Forelimb muscle (tissue), 1 donor: ENCODE data around the gene AMMECR1. TPM values are rescaled to one million over a fixed set of nuclear protein-coding genes. Genes with fewer than 3 reads are reported as not detected.
"Not testable (repeated sequence)": the region's sequence is repeated elsewhere in the genome, so short reads cannot be mapped to it uniquely, and the experiment has no call there.

Source experiments
- DNase-seq: peaks from one replicate; pipeline ENCODE4 v3.0.0-alpha.2; 2013; ENCODE audit warnings: low read depth
- polyA plus RNA-seq: library from polyadenylated mRNA; unstranded; fragments of 120-200 nt; gene quantifications from one replicate; pipeline ENCODE4 v1.2.1, GENCODE V29; 2013; ENCODE audit not compliant: insufficient read length

The AMMECR1 gene
- polyA plus RNA-seq, 1 donor, result 7.7 TPM

DNA sequence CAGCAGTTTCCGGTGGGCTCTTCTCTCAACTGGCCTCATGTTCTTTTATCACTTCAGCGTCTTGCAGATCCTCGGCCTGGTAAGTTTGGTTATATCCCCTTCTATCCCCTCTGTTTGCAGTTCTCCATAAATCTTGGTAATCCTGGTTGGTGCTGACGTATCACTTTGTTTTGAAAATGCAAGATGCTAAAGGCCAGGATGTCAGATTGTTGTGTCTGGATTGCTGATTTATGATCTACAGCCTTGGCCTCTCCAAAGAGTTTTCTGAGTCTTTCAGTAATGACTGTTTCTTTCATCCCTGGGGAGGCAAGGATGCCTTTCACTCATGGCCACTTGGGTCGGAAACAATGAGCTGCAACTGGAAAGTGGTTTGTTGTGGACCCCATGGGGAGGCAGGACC, 146.4 kb downstream of the AMMECR1 start:
- DNase-seq, result no peak

DNA sequence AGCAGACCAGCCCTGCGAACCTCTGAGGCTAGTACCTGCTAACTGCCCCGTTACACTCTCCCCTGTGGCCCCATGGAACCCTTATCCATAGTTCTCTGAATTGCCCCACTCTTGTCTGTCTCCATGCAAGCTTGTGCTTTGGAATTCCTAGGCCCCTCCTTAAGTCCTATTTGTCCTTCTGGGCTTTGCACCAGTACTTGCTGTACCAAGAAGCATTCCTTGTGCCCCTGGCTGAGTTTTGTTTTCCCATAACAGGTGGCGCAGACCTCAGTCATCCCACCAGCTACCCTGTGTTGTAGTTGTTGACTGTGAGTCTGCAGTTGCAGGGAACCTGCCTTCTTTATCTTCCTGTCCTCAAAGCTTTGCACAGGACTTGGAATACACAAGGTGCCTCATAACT, 147.9 kb downstream of the AMMECR1 start:
- no peak for DNase-seq

DNA sequence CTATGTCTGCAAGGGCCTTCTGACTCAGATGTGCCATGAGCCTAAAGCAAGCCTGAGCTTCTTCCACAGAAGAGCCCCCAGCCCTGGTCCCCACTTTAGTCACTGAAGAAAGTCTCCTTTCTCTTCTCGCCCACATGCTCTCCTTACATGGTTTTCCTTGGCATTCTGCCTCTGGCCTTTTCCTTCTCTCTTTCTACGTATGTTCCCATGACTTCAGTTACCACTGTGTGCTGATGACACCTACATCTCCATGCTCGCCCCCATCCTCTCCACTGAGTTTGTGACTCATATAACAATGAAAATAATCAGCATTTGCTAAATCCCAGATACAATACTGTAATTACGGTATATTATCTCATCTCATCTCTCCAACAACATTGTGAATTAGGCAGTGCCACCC, 149.3 kb downstream of the AMMECR1 start:
- DNase-seq, result no peak

DNA sequence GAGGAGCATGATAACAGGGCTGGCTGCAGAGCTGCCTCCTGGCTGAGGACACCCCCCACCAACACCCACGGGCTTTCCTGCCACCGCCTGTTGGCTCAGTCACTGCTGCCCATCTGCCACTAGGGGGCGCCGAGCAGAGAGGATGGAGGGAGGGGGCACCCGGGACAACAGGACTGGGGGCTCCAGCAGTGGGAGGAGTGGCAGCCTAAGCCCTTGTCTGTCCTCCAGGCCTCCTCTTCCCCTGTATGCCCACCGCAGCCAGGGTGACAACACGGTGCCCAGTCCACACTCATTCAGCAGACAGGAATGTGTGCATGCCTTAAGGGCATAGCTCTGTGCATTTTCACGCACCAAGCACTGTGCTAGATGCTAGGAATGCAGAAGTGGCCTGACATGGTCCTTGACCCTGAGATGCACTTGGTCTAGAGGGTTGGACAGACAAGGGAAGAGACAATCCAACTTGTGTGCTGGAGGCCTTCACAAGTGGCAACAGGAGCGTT, 149.9 kb downstream of the AMMECR1 start:
- no peak for DNase-seq

DNA sequence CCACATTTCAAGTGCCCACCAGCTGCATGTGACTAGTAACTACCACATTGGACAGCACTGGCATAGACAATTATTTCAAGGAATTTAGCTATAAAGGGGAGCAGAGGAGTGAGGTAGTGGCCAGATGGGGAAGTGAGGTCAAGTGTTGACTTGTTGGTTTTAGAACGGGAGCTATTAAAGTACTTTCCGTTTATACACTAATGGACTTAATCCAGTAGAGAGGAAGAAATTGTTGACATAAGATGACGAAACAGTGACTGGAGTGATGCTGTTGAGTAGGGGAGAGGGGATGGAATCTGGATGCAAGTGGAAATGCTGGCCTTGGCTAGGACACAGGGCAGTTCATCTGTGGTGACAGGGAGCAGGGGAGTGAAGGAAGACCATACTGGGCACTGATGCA, 154.4 kb downstream of the AMMECR1 start:
- no peak for DNase-seq

DNA sequence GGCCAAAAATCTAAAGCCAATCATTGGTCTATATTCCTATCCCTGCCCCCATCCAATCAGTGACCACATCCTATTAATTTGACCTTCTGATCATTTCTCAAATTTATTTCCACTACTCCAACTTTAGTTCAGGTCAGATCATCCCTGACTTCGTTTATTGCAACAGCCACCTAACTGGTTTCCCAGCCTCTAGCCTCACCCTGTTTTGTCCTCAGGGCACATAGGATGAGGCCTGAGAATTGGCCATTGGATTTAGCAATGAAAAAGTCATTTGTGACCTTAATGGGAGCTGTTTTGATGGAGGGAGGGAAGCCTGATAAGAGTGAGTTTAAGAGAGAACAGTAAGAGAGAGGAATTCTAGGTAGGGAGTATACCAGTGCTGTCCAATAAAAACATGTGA, 155.0 kb downstream of the AMMECR1 start:
- DNase-seq, result no peak

DNA sequence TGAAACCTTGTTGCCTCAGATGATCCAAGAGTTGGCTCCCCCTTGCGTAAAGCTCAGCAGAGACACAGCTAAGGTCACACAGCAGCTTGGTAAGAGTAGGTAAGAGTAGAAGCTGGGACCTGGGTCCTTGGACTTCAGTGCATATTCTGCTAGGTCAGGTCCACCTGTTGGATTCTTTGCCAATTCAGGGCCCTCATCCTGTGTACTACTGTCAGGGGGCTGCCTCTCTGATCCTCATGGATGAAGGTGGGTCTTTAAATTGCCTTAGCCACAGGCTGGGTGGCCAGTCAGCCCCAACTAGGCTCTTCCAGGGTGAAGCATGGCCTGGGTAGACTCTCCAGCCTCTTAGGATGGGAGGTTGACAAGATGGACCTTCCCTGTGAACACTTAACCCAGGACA, 155.8 kb downstream of the AMMECR1 start:
- DNase-seq, result no peak

DNA sequence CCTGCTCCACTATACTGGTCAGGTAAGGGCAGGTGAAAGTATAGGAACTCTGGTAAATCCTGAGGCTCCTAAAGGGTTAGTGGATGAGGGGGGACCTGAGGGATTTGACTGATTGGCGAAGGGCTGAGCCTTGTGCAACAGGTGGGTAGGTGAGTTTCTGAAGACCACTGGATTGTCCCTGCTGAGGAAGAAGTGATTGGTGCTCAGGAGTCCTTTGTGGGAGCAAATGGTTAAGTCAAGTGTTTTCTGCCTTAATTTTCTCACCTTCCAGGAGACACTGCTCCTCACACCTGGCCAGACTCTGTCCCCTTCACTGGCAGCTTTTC, 156.6 kb downstream of the AMMECR1 start:
- DNase-seq, result no peak

DNA sequence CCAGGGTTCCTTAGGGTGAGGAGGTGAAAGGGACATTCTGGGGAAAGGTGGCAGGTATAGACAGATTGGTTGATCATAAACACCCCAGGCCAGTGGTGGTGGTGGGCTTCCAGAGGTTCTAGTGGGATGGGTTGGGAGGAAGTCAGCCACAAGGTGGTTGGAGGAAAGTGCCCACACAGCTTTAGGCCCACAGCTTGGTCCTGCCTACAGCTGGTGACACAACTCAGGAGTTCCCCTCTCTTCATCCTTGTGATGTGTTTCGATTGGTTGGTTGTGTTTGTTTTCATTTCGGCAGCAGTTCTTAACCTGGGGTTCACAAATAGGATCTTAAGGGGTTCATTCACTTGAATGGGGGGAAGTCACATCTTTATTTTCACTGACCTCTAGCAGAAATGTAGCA, 158.0 kb downstream of the AMMECR1 start:
- DNase-seq, result no peak

DNA sequence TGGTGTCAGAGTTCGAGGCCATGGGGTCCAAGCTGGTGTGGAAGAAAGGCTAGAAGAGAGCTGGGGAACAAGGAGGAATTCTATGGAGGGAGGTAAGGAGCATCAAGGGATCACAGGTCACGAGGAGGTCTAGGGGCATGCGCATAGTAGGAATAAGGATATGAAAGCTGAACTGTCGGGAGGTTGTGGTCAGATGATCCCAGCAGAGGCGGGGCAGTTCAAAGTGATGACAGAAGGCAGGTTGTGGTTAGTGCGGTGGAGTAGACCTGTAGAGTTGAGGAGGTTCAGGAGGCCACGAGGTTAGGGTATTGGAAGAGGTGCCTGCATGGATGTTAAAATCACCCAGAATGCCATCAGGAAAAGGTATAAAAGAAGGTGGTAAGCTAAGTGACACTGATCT, 158.7 kb downstream of the AMMECR1 start:
- DNase-seq, result no peak

DNA sequence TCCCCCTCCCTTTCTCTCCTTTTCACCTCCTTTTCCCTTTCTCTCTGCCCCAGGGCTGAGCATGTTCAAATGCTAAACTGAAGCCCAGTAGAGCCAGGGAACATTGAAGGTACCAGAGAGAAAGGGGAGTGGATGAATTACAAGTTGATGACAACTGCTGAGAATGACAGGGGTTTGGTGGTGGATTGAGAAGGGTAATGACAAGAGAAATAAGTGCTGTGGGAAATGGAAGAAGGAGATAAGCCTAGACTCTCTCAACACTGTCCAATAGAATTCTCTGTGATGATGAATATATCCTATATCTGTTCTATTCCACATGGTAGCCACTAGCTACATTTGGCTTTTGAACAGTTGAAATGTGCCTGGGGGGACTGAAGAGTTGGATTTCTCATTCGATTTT, 160.4 kb downstream of the AMMECR1 start:
- DNase-seq, result no peak

DNA sequence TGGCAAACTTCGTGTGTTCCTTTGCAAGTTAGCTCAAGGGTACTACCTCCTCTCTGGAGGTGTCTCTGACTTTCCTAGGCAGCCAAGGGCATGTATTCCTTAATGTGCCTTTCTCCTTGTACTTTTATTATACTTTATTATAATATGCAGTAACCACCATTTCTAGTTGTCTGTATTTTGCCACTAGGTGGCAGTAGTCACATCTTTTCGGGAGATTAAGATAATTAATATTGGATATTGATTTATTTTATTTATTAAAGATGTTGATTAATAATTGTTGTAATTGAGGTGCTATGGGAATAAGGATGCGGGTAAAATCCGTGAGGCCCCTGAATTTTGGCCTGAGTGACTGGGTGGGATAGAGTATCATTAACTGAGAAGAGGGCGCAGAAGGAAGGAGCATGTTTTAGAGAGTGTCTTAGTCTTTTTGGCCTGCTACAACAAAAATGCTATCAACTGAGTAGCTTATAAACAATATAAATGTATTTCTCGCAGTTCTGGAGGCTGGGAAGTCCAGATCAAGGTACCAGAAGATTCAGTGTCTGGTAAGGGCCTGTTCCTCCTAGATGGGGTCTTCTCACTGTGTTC, 161.6 kb downstream of the AMMECR1 start:
- DNase-seq, result no peak

DNA sequence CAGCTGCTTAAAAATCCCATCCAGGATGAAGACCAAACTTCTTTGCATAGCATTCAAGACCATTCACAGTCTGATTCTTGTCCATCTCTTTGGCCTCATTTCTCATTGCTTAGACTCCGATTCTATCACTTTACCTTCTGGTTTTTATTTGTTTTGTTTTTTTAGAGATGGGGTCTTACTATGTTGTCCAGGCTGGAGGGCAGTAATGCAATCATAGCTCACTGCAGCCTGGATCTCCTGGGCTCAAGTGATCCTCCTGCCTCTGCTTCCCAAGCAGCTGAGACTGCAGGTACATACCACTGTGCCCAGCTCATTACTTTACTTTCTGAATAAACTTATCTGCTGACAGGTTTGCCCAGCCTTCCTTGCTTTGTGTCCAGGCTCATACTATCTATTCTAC, 162.1 kb downstream of the AMMECR1 start:
- no peak for DNase-seq

DNA sequence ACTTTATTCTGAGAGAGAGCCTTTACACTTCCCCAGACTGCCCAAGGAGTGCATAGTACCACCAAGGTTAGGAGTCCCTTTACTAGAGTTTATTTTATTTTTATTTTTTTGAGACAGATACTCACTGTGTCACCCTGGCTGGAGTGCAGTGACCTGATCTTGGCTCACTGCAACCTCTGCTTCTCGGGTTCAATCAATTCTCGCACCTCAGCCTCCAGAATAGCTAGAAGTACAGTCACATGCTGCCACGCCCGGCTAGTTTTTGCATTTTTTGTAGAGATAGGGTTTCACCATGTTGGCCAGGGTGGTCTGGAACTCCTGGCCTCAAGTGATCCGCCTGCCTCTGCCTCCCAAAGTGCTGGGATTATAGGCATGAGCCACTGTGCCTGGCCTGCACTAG, 163.6 kb downstream of the AMMECR1 start:
- not testable (repeated sequence) for DNase-seq

DNA sequence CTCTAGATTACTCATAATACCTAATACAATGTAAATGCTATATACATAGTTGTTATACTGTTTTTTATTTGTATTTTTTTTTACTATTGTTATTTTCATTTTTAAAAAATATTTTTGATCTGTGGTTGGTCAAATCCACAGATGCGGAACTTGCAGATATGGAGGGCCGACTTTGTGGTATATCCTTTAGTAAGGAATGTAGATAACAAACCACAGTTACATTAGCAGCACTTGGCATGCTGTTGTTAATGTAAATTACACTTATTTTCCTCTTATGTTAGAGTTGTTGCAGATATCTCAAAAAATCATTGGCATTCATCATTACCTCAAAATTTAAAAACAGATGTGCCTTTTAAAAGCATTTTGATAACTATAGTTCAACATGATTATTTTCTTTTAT, 164.0 kb downstream of the AMMECR1 start:
- DNase-seq, result no peak

DNA sequence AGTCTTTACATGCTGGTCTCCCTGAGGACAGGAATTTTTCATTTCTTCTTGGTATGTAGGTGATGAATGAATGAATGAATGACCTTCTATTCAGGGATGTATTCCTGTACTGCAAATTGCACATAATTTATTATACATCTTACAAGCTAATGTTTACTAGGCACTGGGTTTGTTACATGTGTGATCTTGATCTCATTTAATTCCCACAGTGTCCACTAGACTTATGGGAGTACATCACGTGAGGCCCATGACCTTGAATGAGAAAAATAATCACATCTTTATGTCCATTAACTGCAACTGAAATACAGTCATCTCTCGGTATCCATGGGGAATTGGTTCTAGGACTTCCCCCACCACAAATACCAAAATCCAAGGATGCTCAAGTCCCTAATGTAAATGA, 164.6 kb downstream of the AMMECR1 start:
- DNase-seq, result no peak

DNA sequence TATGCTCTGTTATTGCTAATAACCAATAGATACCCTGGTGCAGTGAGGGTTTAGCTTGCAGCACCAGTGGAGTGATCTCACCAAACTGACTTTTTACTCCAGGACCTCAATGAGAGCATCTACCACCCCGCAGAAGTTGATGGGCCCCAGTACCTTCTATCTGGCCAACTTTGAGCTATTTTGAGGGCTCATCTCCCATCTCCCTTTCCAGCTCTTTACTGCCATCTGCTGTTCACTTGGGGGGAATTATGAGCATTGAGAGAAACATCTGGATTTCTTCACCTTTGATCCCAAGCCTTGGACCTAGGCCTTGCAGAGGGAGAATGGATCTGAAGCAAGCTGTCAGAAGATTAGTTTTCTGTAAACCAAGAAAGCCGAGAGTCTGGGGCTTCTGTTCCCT, 171.4 kb downstream of the AMMECR1 start:
- peak; percentile 29 for DNase-seq

DNA sequence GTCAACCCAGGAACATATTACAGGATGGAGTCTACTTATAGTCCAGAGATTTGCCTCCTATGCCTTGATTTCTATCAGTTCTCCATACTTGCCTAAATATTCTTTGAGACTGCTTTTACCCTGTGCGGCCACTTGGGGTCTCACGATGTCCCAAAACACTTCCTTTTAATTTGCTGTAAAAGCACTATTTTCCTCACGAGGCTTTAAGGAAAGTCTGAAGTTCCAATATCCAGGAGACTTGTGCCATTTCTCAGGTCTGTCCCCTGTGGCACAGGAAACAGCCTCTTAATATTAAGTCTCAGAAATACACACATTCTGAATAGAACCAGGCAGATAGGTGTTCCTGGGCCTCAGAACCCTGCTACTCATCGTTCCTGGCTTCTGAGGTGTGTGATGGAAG, 172.0 kb downstream of the AMMECR1 start:
- peak; percentile 5 for DNase-seq

DNA sequence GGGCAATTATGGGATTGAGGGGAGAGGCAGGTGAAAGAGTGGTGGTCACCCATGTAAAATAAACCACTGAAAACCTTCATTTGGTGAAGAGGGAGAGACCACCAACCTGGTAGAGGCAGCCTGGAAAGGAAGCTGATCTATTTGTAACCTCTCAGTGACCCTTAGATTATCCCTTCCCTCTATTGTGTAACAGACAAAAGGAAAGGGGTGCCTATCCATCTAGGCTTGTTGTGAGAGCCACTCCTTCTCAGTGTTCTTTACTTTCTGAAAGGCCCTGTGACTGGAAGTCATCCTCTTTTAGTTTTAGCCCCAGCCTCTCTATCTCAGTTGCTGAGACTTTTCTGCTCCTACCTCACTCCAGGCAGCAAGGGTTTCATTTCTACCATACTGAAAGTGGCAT, 172.6 kb downstream of the AMMECR1 start:
- DNase-seq, result no peak

Other genes with a start within 250 kb of the AMMECR1 start
- gene RTL9, start 40.8 kb upstream of the AMMECR1 start, polyA plus RNA-seq, result 1.8 TPM